IPS-18c (cell line): ENCODE measurements around the gene ZNF366.

Experiments used
- H3K4me3 ChIP-seq: 2 replicates; pipeline ENCODE4 v1.7.0; 2013; ENCODE audit warnings: low read depth, mild to moderate bottlenecking, low read length, moderate library complexity; ENCODE audit not compliant: insufficient read depth
- H3K9me3 ChIP-seq: one replicate; pipeline ENCODE4 v1.6.1; 2013; ENCODE audit warnings: mild to moderate bottlenecking, low read length, moderate library complexity; ENCODE audit not compliant: control insufficient read depth, insufficient read depth

Gene ZNF366, protein sequence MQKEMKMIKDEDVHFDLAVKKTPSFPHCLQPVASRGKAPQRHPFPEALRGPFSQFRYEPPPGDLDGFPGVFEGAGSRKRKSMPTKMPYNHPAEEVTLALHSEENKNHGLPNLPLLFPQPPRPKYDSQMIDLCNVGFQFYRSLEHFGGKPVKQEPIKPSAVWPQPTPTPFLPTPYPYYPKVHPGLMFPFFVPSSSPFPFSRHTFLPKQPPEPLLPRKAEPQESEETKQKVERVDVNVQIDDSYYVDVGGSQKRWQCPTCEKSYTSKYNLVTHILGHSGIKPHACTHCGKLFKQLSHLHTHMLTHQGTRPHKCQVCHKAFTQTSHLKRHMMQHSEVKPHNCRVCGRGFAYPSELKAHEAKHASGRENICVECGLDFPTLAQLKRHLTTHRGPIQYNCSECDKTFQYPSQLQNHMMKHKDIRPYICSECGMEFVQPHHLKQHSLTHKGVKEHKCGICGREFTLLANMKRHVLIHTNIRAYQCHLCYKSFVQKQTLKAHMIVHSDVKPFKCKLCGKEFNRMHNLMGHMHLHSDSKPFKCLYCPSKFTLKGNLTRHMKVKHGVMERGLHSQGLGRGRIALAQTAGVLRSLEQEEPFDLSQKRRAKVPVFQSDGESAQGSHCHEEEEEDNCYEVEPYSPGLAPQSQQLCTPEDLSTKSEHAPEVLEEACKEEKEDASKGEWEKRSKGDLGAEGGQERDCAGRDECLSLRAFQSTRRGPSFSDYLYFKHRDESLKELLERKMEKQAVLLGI

GRCh38 chr5:72507231-72507906 lies at the start of gene ZNF366:
TSS of gene ZNF366 (minus strand) at chr5:72507410. CDS start at chr5:72461496, 45,914 bp downstream.
- no peak within 1 kb of the TSS for H3K4me3 ChIP-seq
- peaks cover 2% of the 10 kb centered on the region for H3K9me3 ChIP-seq

DNA sequence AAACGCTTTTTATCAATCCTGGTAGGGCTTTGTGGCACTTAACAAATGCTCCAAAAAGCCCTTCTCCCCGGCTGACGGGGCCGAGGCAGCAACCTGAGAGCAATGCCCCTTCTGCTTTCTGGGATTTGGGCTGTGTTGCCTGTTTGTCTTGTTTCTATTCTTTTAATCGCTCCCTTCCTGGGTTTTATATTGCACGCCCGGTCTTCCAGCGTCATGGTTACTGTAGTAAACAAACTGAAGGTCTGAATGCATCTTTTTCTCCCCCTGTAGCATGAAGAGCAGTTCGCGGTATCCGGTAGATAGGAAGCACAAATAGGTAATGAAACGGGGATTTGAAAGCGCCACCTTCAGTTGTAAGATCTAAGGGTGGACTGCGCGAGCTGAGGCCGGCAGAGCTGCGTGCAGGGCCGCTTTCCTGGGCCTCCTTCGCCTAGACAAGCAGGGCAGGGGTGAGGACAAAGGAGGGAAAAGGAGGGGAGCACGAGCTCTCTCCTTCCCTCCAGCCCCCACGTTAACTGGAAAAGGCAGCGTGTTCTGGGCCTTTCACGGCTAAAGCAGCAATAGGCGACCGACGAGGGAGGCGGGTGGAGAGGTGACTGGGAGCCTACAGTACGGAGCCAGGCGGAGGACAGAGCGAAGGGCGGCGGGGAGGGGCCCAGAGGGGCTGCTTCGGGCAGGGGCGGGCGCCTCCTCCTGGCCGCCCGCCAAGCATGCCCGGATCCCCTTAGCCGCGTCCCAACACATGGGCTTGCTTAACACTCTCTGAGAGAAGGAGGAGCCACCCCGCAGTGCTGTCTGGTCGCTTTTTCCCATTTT lies 49.3 kb upstream of the ZNF366 start:
- peak overlapping the region; percentile 47 for H3K4me3 ChIP-seq
- no peaks in the 10 kb centered on the region for H3K9me3 ChIP-seq

GRCh38 chr5:72555871-72556270 lies 48.7 kb upstream of the ZNF366 start:
- H3K9me3 ChIP-seq, result no peaks in the 10 kb centered on the region
- H3K4me3 ChIP-seq, result peak overlapping the region; percentile 47; the same call in 1 of the 2 replicates

DNA sequence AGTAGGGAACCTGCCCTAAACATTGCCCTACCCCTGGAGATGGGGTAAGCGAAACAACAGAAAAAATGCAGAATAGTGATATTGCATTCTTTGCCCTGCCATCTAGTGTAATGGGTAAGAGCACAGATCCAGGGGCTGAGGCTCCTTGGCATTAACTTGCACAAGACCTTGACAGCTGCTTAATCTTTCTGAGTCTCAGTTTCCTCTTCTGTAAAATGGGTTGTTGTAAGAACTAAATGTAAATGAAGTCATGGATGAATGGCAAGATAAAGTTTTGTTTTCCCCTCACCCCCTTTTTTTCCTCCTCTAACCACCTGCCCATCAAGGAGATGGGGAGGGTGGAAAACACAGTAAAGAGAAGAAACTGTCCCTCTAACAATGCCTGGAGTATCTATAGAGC lies 47.7 kb upstream of the ZNF366 start:
- Histone ChIP-seq H3K4me3 (no peak overlapping the region), H3K9me3 (no peaks in the 10 kb centered on the region)

- Histone ChIP-seq H3K9me3 (no peaks in the 10 kb centered on the region), H3K4me3 (no peak overlapping the region)
Observed at GRCh38 chr5:72552041-72552557, 44.9 kb upstream of the ZNF366 start.

- H3K9me3 ChIP-seq, result no peaks in the 10 kb centered on the region
Observed at GRCh38 chr5:72550595-72550994, 43.4 kb upstream of the ZNF366 start.

GRCh38 chr5:72543811-72544210 lies 36.6 kb upstream of the ZNF366 start:
- Histone ChIP-seq H3K4me3 (no peak overlapping the region), H3K9me3 (no peaks in the 10 kb centered on the region)

More at GRCh38 chr5:72550595-72550994, 43.4 kb upstream of the ZNF366 start:
- no peak overlapping the region for H3K4me3 ChIP-seq

GRCh38 chr5:72543365-72543764 lies 36.2 kb upstream of the ZNF366 start:
- Histone ChIP-seq H3K4me3 (no peak overlapping the region), H3K9me3 (no peaks in the 10 kb centered on the region)

GRCh38 chr5:72542695-72543094 lies 35.5 kb upstream of the ZNF366 start:
- no peaks in the 10 kb centered on the region for H3K9me3 ChIP-seq
- no peak overlapping the region for H3K4me3 ChIP-seq

DNA sequence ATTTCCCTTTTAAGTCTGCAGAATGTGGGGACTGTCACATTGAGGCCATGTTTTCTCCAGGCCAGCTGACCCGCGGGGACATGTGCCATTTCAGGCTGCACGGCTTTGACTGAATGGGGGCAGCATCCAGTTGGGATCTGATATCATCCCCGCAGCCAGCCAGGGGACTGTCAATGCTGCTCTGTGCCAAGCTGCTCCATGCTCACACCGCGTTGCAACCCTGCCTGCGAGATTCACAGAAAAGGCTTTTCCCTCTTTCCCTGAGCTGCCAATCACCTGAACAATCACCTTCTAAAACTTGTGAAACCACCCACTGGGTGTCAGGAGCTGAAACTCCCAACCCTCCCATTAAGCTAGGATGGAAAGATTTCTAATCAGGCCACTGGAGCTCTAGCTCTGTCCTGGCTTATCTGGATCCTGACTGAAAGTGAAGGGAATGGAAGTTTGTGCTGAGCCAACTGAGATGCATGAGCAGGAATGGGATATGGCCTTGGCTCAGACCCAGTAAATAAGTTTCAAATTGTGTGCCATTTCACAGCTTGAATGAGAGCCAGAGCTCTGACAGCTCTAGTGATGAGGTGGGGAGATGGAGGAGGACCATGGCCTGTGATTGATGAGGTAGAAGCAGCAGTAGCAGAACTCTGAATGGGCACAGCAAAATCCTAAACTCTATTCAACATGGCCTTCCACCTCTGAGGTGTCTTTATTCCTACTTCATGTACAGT lies 34.5 kb upstream of the ZNF366 start:
- H3K4me3 ChIP-seq, result no peak overlapping the region; the same call in 1 of the 2 replicates
- H3K9me3 ChIP-seq, result no peaks in the 10 kb centered on the region

DNA sequence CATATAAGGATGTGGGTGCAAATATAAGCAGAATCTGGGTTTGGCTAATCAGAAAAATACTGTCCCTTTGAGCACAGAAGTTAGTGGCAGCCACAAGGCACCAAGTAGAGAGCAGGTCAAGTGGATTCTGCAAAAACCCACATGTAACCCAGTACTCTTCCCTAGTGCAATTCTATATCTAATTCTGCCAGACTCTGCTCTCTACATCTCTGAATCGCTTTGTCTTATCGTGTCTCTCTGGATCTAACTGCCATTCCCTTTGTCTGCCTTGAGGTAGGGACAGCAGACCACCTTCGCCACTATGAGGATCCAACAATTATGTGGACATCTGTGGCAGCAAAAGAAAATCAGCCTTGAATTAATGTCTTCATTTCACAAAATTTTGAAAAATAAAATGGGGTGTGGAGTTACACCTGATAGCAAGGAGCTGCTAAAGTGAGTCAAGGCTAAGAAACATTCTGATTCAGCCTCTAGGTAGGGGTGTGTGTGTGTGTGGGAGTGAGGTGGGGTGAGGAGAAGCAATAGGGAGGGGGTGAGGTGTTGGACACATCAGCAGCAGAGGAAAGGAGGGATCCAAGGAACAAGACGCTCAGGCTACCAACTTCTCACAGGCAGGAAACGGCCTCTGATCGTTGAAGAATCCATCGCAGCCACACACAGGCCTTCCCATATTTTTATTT lies 33.7 kb upstream of the ZNF366 start:
- Histone ChIP-seq H3K9me3 (no peaks in the 10 kb centered on the region), H3K4me3 (no peak overlapping the region)

- Histone ChIP-seq H3K9me3 (no peaks in the 10 kb centered on the region), H3K4me3 (no peak overlapping the region)
Observed at GRCh38 chr5:72539726-72540125, 32.5 kb upstream of the ZNF366 start.

DNA sequence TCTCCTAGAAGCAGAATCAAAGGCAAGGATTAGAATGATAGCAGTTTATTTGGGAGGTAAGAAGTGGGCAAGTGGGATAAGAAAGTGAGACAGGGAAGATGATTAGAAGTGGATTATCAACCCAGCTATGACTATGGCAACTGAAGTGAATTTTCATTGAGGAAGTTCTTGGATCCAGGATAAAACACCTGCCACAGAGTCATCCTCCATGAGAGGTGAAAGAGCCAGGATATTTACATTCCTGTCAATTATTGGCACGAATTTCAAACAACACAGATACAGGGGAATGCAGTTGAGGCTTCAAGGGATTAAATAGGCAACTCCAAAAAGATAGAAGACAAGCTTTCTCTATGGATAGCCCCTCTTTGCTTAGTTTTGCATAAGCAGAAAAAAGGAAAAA lies 31.8 kb upstream of the ZNF366 start:
- H3K9me3 ChIP-seq, result no peaks in the 10 kb centered on the region
- H3K4me3 ChIP-seq, result no peak overlapping the region

- H3K4me3 ChIP-seq, result no peak overlapping the region
Observed at GRCh38 chr5:72537166-72537565, 30.0 kb upstream of the ZNF366 start.

DNA sequence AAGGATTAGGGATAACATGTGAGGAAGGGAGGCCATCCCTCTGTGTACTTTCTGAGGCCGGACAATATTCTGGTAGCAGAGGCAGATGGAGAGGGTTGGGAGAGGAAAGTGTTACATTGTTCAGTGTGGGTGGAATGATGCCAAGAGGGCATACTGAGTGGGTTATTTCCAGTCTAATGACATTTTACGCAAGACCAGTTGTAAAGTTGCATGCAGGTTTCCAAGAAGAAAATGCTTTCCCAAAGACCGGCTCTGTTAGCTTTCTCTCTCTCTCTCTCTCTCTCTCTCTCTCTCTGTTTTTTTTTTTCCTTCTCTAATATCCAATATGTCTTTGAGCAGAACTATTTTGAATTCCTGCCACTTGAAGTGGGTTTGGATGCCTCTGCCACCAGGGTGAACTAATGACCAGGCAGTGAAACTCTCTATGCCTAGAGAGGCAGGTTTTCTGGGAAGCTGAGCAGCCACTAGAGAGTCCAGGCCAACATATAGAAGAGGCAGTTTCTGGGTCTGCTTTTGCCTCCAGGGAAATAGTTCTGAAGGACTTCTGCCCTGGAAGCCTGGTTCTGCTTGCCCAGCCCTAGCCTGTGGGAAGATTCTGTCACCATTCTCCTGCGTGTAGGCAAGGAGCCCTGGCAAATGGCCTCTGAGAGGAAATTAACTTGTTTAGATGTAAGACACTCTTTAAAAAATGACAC lies 24.4 kb upstream of the ZNF366 start:
- Histone ChIP-seq H3K4me3 (no peak overlapping the region), H3K9me3 (no peaks in the 10 kb centered on the region)

More at GRCh38 chr5:72537166-72537565, 30.0 kb upstream of the ZNF366 start:
- H3K9me3 ChIP-seq, result no peaks in the 10 kb centered on the region
